Measurements from ENCODE around the gene SLC35F1.

The SLC35F1 gene

DNA sequence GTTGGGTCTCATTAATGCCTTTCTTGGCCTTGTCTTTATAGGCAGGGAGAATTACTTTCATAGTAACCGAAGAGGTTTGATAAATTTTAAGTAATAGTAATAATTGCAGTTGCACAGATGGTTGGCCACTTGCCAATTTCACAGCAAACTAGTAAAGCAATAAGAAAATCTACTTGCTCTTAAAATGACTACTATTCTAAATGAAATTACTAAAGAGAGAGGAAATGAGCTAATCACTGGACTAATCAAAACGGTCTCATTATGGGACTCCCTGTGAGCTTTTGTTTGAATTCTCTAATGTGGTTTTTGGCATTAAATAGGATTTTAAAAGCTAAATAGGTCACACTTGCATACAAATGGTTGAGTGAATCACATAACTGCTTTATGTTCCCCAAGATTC, 413.6 kb downstream of the SLC35F1 start:
- Histone ChIP-seq H3K27ac (ENCODE audit: poor library complexity, severe bottlenecking) (no peak overlapping the region), H3K27me3 (ENCODE audit: insufficient read depth, poor library complexity, severe bottlenecking) (no peaks in the 10 kb centered on the region), H3K4me1 (ENCODE audit: insufficient read depth, poor library complexity, severe bottlenecking) (no peaks in the 10 kb centered on the region), H3K9me3 (ENCODE audit: severe bottlenecking) (no peaks in the 10 kb centered on the region), H3K36me3 (ENCODE audit: low read depth) (no peaks in the 10 kb centered on the region), H3K4me3 (ENCODE audit: severe bottlenecking) (no peak overlapping the region)
- TF ChIP-seq, protein P1, sequence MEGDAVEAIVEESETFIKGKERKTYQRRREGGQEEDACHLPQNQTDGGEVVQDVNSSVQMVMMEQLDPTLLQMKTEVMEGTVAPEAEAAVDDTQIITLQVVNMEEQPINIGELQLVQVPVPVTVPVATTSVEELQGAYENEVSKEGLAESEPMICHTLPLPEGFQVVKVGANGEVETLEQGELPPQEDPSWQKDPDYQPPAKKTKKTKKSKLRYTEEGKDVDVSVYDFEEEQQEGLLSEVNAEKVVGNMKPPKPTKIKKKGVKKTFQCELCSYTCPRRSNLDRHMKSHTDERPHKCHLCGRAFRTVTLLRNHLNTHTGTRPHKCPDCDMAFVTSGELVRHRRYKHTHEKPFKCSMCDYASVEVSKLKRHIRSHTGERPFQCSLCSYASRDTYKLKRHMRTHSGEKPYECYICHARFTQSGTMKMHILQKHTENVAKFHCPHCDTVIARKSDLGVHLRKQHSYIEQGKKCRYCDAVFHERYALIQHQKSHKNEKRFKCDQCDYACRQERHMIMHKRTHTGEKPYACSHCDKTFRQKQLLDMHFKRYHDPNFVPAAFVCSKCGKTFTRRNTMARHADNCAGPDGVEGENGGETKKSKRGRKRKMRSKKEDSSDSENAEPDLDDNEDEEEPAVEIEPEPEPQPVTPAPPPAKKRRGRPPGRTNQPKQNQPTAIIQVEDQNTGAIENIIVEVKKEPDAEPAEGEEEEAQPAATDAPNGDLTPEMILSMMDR (IDR thresholded peaks at IDR 0.05; ENCODE audit: poor library complexity, severe bottlenecking): no peak
- ATAC-seq (ENCODE audit: low read depth) (no peak), DNase-seq (ENCODE audit: low spot score) (no peak)

DNA sequence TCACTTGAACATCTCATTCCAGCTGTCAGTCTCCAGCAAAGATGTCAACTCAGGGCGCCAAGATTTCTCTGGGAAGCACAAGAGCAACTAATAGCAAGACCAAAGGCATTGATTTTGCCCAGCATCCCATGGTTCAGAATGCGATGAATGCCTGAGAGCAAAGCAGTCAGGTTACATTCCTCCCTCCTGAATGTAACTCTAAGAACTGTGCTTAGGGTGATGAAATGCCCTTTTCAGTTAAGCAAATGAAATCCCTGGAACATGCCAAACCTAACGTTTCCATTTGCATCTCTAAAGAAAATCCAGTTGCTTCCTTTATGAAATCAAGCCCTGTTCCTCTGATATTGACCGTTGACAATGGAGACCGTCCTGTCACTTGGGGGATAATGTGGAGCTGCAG, 417.1 kb downstream of the SLC35F1 start:
- H3K4me3 ChIP-seq (ENCODE audit: severe bottlenecking): no peak overlapping the region
- ATAC-seq (ENCODE audit: low read depth) (no peak), DNase-seq (ENCODE audit: low spot score) (no peak)
- no peaks in the 10 kb centered on the region for H3K36me3 ChIP-seq (ENCODE audit: low read depth)
- TF ChIP-seq, protein P1 (IDR thresholded peaks at IDR 0.05; ENCODE audit: poor library complexity, severe bottlenecking): no peak
- H3K27ac ChIP-seq (ENCODE audit: poor library complexity, severe bottlenecking): no peak overlapping the region
- no peaks in the 10 kb centered on the region for H3K27me3 ChIP-seq (ENCODE audit: insufficient read depth, poor library complexity, severe bottlenecking)
- H3K4me1 ChIP-seq (ENCODE audit: insufficient read depth, poor library complexity, severe bottlenecking): no peaks in the 10 kb centered on the region
- H3K9me3 ChIP-seq (ENCODE audit: severe bottlenecking): no peaks in the 10 kb centered on the region

DNA sequence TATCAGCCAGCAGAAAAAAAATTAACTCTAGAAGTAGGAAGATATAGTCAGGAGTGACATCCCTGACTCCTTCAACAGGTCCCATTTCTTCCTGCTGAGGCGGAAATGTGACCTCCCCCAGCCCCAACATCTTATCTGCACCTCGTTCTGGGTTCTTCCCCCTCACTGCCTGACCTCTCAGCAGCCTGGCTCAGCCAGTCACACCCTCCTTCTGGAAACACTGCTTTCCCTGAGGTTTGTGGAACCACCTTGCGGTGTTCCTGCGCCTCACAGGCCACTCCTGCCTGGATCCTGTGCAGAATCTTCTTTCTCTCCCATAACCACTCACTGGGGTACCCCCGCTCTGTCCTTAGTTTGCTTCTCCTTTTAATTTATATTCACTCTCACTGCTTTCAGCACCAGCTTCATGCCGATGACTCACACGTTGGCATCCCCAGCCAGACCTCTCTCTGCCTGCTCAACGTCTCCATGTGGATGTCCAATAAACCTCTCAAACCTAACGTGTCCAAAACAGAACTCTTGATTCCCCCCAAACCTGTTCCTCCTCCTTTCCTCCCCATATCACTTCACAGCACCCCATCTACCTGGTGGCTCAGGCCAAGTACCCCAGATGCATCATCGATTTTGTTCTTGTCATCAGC, 418.3 kb downstream of the SLC35F1 start:
- no peaks in the 10 kb centered on the region for H3K4me1 ChIP-seq (ENCODE audit: insufficient read depth, poor library complexity, severe bottlenecking)
- H3K9me3 ChIP-seq (ENCODE audit: severe bottlenecking): no peaks in the 10 kb centered on the region
- H3K27me3 ChIP-seq (ENCODE audit: insufficient read depth, poor library complexity, severe bottlenecking): no peaks in the 10 kb centered on the region
- H3K36me3 ChIP-seq (ENCODE audit: low read depth): no peaks in the 10 kb centered on the region
- no peak overlapping the region for H3K27ac ChIP-seq (ENCODE audit: poor library complexity, severe bottlenecking)
- TF ChIP-seq, protein P1 (IDR thresholded peaks at IDR 0.05; ENCODE audit: poor library complexity, severe bottlenecking): no peak
- ATAC-seq (ENCODE audit: low read depth): peak; percentile 46; the same call in 1 of the 3 replicates
- H3K4me3 ChIP-seq (ENCODE audit: severe bottlenecking): no peak overlapping the region
- no peak for DNase-seq (ENCODE audit: low spot score)

DNA sequence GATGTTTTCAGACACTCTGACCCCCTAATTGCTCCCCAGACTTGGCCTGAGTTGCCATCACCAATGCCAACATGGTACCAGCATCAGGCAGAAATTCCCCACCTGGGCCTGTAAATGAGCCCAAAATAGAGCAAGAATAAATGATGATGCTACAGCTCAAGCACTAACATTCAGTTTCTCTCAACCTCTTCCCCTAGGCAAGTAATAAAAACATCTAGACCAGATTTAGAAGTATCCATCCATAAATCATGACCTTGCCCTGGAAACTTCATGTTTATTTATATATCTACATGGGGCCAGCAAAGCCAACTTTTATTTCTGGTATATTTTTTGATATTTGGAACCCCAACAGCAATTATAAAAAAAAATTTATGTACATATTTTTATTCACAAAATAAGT, 419.6 kb downstream of the SLC35F1 start:
- no peak overlapping the region for H3K27ac ChIP-seq (ENCODE audit: poor library complexity, severe bottlenecking)
- no peak for DNase-seq (ENCODE audit: low spot score)
- no peak overlapping the region for H3K4me3 ChIP-seq (ENCODE audit: severe bottlenecking)
- H3K4me1 ChIP-seq (ENCODE audit: insufficient read depth, poor library complexity, severe bottlenecking): no peaks in the 10 kb centered on the region
- no peak for ATAC-seq (ENCODE audit: low read depth)
- TF ChIP-seq, protein P1 (IDR thresholded peaks at IDR 0.05; ENCODE audit: poor library complexity, severe bottlenecking): no peak
- H3K27me3 ChIP-seq (ENCODE audit: insufficient read depth, poor library complexity, severe bottlenecking): no peaks in the 10 kb centered on the region
- no peaks in the 10 kb centered on the region for H3K36me3 ChIP-seq (ENCODE audit: low read depth)
- no peaks in the 10 kb centered on the region for H3K9me3 ChIP-seq (ENCODE audit: severe bottlenecking)

DNA sequence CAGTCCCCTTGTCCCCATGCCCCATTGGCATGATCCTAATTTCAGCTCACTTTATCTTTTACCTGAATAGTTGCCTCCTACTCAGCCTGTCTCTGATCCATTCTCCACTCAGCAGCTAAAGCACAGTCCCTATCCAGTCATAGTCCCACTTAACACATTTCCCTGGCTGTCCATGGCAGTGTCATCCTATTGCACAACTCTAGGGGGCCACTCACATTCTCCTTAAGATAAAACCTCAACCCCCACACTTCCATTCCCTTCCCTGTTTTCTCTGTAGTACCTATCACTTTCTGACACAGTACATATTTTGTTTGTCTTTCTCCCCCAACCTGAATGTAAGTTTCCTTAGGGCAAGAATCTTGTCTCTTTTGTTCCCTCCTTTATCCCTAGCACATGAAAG, 420.2 kb downstream of the SLC35F1 start:
- no peak for ATAC-seq (ENCODE audit: low read depth)
- H3K36me3 ChIP-seq (ENCODE audit: low read depth): no peaks in the 10 kb centered on the region
- H3K27me3 ChIP-seq (ENCODE audit: insufficient read depth, poor library complexity, severe bottlenecking): no peaks in the 10 kb centered on the region
- no peak overlapping the region for H3K27ac ChIP-seq (ENCODE audit: poor library complexity, severe bottlenecking)
- no peak overlapping the region for H3K4me3 ChIP-seq (ENCODE audit: severe bottlenecking)
- DNase-seq (ENCODE audit: low spot score): no peak
- H3K4me1 ChIP-seq (ENCODE audit: insufficient read depth, poor library complexity, severe bottlenecking): no peaks in the 10 kb centered on the region
- TF ChIP-seq, protein P1 (IDR thresholded peaks at IDR 0.05; ENCODE audit: poor library complexity, severe bottlenecking): no peak
- no peaks in the 10 kb centered on the region for H3K9me3 ChIP-seq (ENCODE audit: severe bottlenecking)

Data from RWPE2 (cell line).